ENCODE data around the gene CHD9.
"Not testable (repeated sequence)": the region's sequence is repeated elsewhere in the genome, so short reads cannot be mapped to it uniquely, and the experiment has no call there.

The CHD9 gene

GRCh38 chr16:53075461-53075860 lies 20.7 kb downstream of the CHD9 start:
- not testable (repeated sequence) for DNase-seq (ENCODE audit: low read depth)

GRCh38 chr16:53078247-53078646 lies 23.5 kb downstream of the CHD9 start:
- DNase-seq (ENCODE audit: low read depth): no peak

GRCh38 chr16:53078765-53079485 lies 24.1 kb downstream of the CHD9 start:
- no peak for DNase-seq (ENCODE audit: low read depth)

- DNase-seq (ENCODE audit: low read depth): no peak
Observed at GRCh38 chr16:53080345-53081031, 25.7 kb downstream of the CHD9 start.

- no peak for DNase-seq (ENCODE audit: low read depth)
Observed at GRCh38 chr16:53081032-53081424, 26.2 kb downstream of the CHD9 start.

- no peak for DNase-seq (ENCODE audit: low read depth)
Observed at GRCh38 chr16:53081686-53082407, 27.1 kb downstream of the CHD9 start.

- no peak for DNase-seq (ENCODE audit: low read depth)
Observed at GRCh38 chr16:53082509-53082908, 27.7 kb downstream of the CHD9 start.

GRCh38 chr16:53083119-53083518 lies 28.3 kb downstream of the CHD9 start:
- no peak for DNase-seq (ENCODE audit: low read depth)

GRCh38 chr16:53084141-53084541 lies 29.4 kb downstream of the CHD9 start:
- DNase-seq (ENCODE audit: low read depth): no peak

GRCh38 chr16:53084746-53085334 lies 30.0 kb downstream of the CHD9 start:
- DNase-seq (ENCODE audit: low read depth): no peak

GRCh38 chr16:53085369-53085843 lies 30.6 kb downstream of the CHD9 start:
- DNase-seq (ENCODE audit: low read depth): no peak

GRCh38 chr16:53085931-53086421 lies 31.2 kb downstream of the CHD9 start:
- no peak for DNase-seq (ENCODE audit: low read depth)

GRCh38 chr16:53087101-53087500 lies 32.3 kb downstream of the CHD9 start:
- DNase-seq (ENCODE audit: low read depth): no peak

- DNase-seq (ENCODE audit: low read depth): no peak
Observed at GRCh38 chr16:53089434-53090285, 34.9 kb downstream of the CHD9 start.

GRCh38 chr16:53090286-53090590 lies 35.4 kb downstream of the CHD9 start:
- DNase-seq (ENCODE audit: low read depth): no peak

- no peak for DNase-seq (ENCODE audit: low read depth)
Observed at GRCh38 chr16:53090591-53091411, 36.0 kb downstream of the CHD9 start.

- DNase-seq (ENCODE audit: low read depth): no peak
Observed at GRCh38 chr16:53091466-53092211, 36.8 kb downstream of the CHD9 start.

- no peak for DNase-seq (ENCODE audit: low read depth)
Observed at GRCh38 chr16:53092284-53092683, 37.5 kb downstream of the CHD9 start.

GRCh38 chr16:53093162-53093744 lies 38.5 kb downstream of the CHD9 start:
- DNase-seq (ENCODE audit: low read depth): no peak

Data from T follicular helper cell (primary cell).